ENCODE data around the gene MCAM. TPM values are rescaled to one million over a fixed set of nuclear protein-coding genes. Genes with fewer than 3 reads are reported as not detected.

Gene MCAM
- total and polyA plus RNA-seq, 10 donors = 10.3 to 612 (median 38.0) TPM

DNA sequence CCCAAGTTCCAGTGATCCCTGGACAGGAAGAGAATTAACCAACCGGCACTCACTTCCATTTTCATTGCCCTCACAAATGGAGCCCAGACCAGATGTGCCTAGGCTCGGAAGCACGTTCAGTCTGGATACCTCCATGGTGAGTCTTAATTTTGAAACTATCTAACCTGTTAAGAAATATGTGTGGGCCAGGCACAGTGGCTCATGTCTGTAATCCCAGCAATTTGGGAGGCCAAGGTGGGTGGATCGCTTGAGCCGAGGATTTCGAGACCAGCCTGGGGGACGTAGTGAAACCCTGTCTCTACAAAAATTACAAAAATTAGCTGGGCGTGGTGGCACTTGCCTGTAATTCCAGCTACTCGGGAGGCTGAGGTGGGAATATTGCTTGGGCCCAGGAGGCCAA is 31.5 kb downstream of the MCAM start:
- no peak for DNase-seq
- Histone ChIP-seq H3K4me1 (peaks cover 0 to 24% (median 8%) of the 10 kb centered on the region in 6 donors), H3K27ac (no peak overlapping the region), H3K4me3 (no peak overlapping the region), H3K36me3 (peaks cover 0 to 85% (median 42%) of the 10 kb centered on the region in 6 donors), H3K9me3 (peaks cover 0 to 6% (median under 1%) of the 10 kb centered on the region in 8 donors), H3K27me3 (replicated peaks in 1 of 7) (no peaks in the 10 kb centered on the region)
- 95 to 98% (median 97%) methylated on average over 9 of the region's 9 CpGs for WGBS, 5 donors
- intact Hi-C loops (cut with DNase I; ENCODE audit: low total_unique reads) = no loop called here
- TF ChIP-seq POLR2AphosphoS5 (IDR thresholded peaks at IDR 0.05) = no peak
- TF ChIP-seq POLR2A (IDR thresholded peaks at IDR 0.05) = no peak

DNA sequence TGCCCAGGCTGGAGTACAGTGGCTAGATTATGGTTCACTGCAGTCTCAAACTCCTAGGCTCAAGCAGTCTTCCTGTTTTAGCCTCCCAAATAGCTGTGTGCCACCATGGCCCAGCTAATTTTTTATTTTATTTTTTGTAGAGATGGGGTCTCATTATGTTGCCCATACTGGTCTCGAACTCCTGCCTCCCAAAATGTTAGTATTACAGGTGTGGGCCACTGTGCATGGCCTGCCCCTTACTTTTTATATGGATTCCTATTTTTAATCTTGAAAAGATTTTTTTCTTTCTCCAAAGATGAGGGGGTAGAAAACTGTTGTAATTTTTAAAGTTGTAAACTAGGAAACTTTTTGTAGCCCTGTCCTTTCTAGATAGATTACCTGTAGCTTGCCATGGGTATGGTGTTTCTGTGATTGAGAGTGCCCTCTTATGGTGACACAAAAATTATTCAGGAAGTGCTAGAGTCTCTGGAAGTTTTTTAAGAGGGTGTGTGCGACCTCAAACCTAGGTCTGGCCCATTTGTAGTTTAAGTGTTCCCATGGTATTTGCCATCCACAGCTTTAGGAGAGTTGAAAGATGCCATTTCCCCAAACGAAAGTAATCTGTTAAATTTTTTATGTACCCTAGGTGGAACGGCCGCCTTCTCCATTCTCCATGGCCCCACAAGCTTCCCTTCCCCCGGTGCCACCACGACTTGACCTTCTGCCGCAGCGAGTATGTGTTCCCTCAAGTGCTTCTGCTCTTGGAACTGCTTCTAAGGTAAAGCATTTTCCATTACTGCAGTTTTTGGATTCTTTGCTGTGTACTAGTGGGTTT is 32.4 kb downstream of the MCAM start:
- TF ChIP-seq, protein P1, sequence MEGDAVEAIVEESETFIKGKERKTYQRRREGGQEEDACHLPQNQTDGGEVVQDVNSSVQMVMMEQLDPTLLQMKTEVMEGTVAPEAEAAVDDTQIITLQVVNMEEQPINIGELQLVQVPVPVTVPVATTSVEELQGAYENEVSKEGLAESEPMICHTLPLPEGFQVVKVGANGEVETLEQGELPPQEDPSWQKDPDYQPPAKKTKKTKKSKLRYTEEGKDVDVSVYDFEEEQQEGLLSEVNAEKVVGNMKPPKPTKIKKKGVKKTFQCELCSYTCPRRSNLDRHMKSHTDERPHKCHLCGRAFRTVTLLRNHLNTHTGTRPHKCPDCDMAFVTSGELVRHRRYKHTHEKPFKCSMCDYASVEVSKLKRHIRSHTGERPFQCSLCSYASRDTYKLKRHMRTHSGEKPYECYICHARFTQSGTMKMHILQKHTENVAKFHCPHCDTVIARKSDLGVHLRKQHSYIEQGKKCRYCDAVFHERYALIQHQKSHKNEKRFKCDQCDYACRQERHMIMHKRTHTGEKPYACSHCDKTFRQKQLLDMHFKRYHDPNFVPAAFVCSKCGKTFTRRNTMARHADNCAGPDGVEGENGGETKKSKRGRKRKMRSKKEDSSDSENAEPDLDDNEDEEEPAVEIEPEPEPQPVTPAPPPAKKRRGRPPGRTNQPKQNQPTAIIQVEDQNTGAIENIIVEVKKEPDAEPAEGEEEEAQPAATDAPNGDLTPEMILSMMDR (IDR thresholded peaks at IDR 0.05 in 8 of 11, conservative IDR thresholded peaks at IDR 0.05 in 3 of 11) = peak in 7 of 11 experiments; percentile 41 to 59 (median 51)
- TF ChIP-seq POLR2A (IDR thresholded peaks at IDR 0.05) (no peak), POLR2AphosphoS5 (IDR thresholded peaks at IDR 0.05) (no peak)
- no peaks in the 10 kb centered on the region for H3K9me3 ChIP-seq
- DNase-seq = no peak
- peak overlapping the region in 1 of 8 donors; percentile 28 for H3K27ac ChIP-seq
- no peaks in the 10 kb centered on the region for H3K27me3 ChIP-seq (replicated peaks in 1 of 7)
- 61 to 75% (median 68%) methylated on average over 9 of the region's 9 CpGs for WGBS, 5 donors
- intact Hi-C loops (cut with DNase I; ENCODE audit: low total_unique reads) = no loop called here
- H3K4me1 ChIP-seq = peaks cover 0 to 24% (median 8%) of the 10 kb centered on the region in 6 donors
- H3K4me3 ChIP-seq = no peak overlapping the region
- H3K36me3 ChIP-seq = peaks cover 0 to 85% (median 44%) of the 10 kb centered on the region in 6 donors

DNA sequence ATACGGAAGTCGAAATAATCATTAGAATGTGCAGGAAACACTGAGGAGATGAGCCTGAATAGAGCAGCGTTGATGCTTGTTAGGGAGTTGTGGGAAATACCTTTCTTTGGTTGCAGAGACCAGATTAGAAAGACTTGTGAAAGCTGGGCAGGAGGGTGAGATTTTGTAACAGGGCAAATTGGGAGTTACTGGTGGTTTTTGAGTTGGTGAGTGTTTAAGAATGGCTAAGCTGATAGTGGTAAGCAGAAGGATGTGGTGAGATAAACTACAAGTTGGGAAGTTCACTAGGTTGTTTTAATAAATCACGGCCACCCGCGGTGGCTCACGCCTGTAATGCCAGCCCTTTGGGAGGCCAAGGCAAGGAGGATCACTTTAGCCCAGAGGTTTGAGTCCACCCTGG is 34.4 kb downstream of the MCAM start:
- intact Hi-C loops (cut with DNase I; ENCODE audit: low total_unique reads) = no loop called here
- no peaks in the 10 kb centered on the region for H3K27me3 ChIP-seq (replicated peaks in 1 of 7)
- WGBS, 5 donors = 62 to 78% (median 69%) methylated on average over 7 of the region's 7 CpGs
- no peak for DNase-seq
- H3K27ac ChIP-seq = no peak overlapping the region
- H3K9me3 ChIP-seq = no peaks in the 10 kb centered on the region
- no peak overlapping the region for H3K4me3 ChIP-seq
- H3K4me1 ChIP-seq = peaks cover 0 to 24% (median 8%) of the 10 kb centered on the region in 6 donors
- TF ChIP-seq POLR2AphosphoS5 (IDR thresholded peaks at IDR 0.05) (no peak), POLR2A (IDR thresholded peaks at IDR 0.05) (no peak)
- TF ChIP-seq, protein P1 (IDR thresholded peaks at IDR 0.05 in 8 of 11, conservative IDR thresholded peaks at IDR 0.05 in 3 of 11) = no peak
- H3K36me3 ChIP-seq = peaks cover 0 to 85% (median 49%) of the 10 kb centered on the region in 6 donors

GRCh38 chr11:119277660-119278059 is 39.3 kb downstream of the MCAM start:
- no peak overlapping the region for H3K4me3 ChIP-seq
- peaks cover 0 to 100% (median 49%) of the 10 kb centered on the region in 6 donors for H3K36me3 ChIP-seq
- DNase-seq = no peak
- no peaks in the 10 kb centered on the region for H3K27me3 ChIP-seq (replicated peaks in 1 of 7)
- 77 to 96% (median 94%) methylated on average over 1 of the region's 1 CpG for WGBS, 5 donors
- H3K4me1 ChIP-seq = peaks cover 0 to 6% (median 0%) of the 10 kb centered on the region in 6 donors
- no peak overlapping the region for H3K27ac ChIP-seq
- TF ChIP-seq POLR2AphosphoS5 (IDR thresholded peaks at IDR 0.05) (no peak), POLR2A (IDR thresholded peaks at IDR 0.05) (no peak)
- TF ChIP-seq, protein P1 (IDR thresholded peaks at IDR 0.05 in 8 of 11, conservative IDR thresholded peaks at IDR 0.05 in 3 of 11) = no peak
- H3K9me3 ChIP-seq = no peaks in the 10 kb centered on the region
- intact Hi-C loops (cut with DNase I; ENCODE audit: low total_unique reads) = no loop called here
